Brain microvascular endothelial cell (primary cell): ENCODE measurements around the gene CCL1.

Experiments
- DNase-seq: peaks from one replicate; pipeline ENCODE4 v3.0.0-alpha.2; 2020
- H3K27ac ChIP-seq: fragments of 250-450 bp; sonication (Bioruptor Pico); 2 replicates; pipeline ENCODE4 v1.5.1; 2020; ENCODE audit warnings: mild to moderate bottlenecking, moderate library complexity
- H3K27me3 ChIP-seq: fragments of 250-450 bp; sonication (Bioruptor Pico); replicated peaks from 2 replicates; pipeline ENCODE4 v1.5.1; 2020; ENCODE audit warnings: mild to moderate bottlenecking
- H3K36me3 ChIP-seq: fragments of 250-450 bp; sonication (Bioruptor Pico); replicated peaks from 2 replicates; pipeline ENCODE4 v1.5.1; 2020; ENCODE audit warnings: mild to moderate bottlenecking
- H3K4me3 ChIP-seq: 2 replicates; pipeline ENCODE4 v1.5.1; 2011; ENCODE audit warnings: low read depth, mild to moderate bottlenecking, control low read depth, low read length, moderate library complexity
- CTCF ChIP-seq: IDR thresholded peaks from 2 replicates; pipeline ENCODE4 v1.5.1; 2011; ENCODE audit warnings: low read depth, mild to moderate bottlenecking, moderate library complexity, low read length, control low read depth, inconsistent platforms; ENCODE audit errors: missing control alignments
- in situ Hi-C: cut with HindIII; loops from 2 replicates; pipeline ENCODE4 v1.10.0; 2017; ENCODE audit warnings: low sequenced_read_pairs, low pct_ligation_motif_present

The CCL1 gene

GRCh38 chr17:34356194-34356593 is 6.8 kb downstream of the CCL1 start, which contains the start of gene CCL13:
TSS of gene CCL13 (plus strand) at chr17:34356480. CDS start at chr17:34356527, 47 bp downstream.
- in situ Hi-C loops, result loop anchor here (25.0 kb wide), 1 partner anchor 169 kb away; no protein-coding TSS in a partner anchor
- Histone ChIP-seq H3K36me3 (no peaks in the 10 kb centered on the region), H3K27me3 (no peaks in the 10 kb centered on the region), H3K27ac (no peak within 1 kb of the TSS), H3K4me3 (no peak within 1 kb of the TSS)
- DNase-seq, result no peak
- TF ChIP-seq CTCF, result no peak

GRCh38 chr17:34354637-34355036 is 8.4 kb downstream of the CCL1 start:
- H3K4me3 ChIP-seq, result no peak overlapping the region
- in situ Hi-C loops, result loop anchor here (25.0 kb wide), 1 partner anchor 167 kb away; no protein-coding TSS in a partner anchor
- no peaks in the 10 kb centered on the region for H3K36me3 ChIP-seq
- no peak for TF ChIP-seq CTCF
- DNase-seq, result no peak
- no peaks in the 10 kb centered on the region for H3K27me3 ChIP-seq
- H3K27ac ChIP-seq, result no peak overlapping the region

- H3K4me3 ChIP-seq, result no peak overlapping the region
- in situ Hi-C loops, result loop anchor here (25.0 kb wide), 1 partner anchor 165 kb away; no protein-coding TSS in a partner anchor
- no peaks in the 10 kb centered on the region for H3K36me3 ChIP-seq
- no peak for TF ChIP-seq CTCF
- no peaks in the 10 kb centered on the region for H3K27me3 ChIP-seq
- no peak for DNase-seq
- H3K27ac ChIP-seq, result no peak overlapping the region
Observed at GRCh38 chr17:34352191-34352590, 10.8 kb downstream of the CCL1 start.

GRCh38 chr17:34351096-34351495 is 11.9 kb downstream of the CCL1 start:
- Histone ChIP-seq H3K36me3 (no peaks in the 10 kb centered on the region), H3K27ac (no peak overlapping the region), H3K27me3 (no peaks in the 10 kb centered on the region), H3K4me3 (no peak overlapping the region)
- in situ Hi-C loops, result loop anchor here (25.0 kb wide), 1 partner anchor 164 kb away; no protein-coding TSS in a partner anchor
- no peak for TF ChIP-seq CTCF
- DNase-seq, result no peak

GRCh38 chr17:34349751-34350150 is 13.3 kb downstream of the CCL1 start:
- Histone ChIP-seq H3K4me3 (no peak overlapping the region), H3K27ac (no peak overlapping the region), H3K36me3 (no peaks in the 10 kb centered on the region), H3K27me3 (no peaks in the 10 kb centered on the region)
- TF ChIP-seq CTCF, result no peak
- in situ Hi-C loops, result loop anchor here (25.0 kb wide), 1 partner anchor 162 kb away; no protein-coding TSS in a partner anchor
- DNase-seq, result no peak

- H3K36me3 ChIP-seq, result no peaks in the 10 kb centered on the region
- in situ Hi-C loops, result no loop called here
- no peaks in the 10 kb centered on the region for H3K27me3 ChIP-seq
- no peak overlapping the region for H3K27ac ChIP-seq
- H3K4me3 ChIP-seq, result no peak overlapping the region
- DNase-seq, result no peak
- no peak for TF ChIP-seq CTCF
Observed at GRCh38 chr17:34347063-34347462, 16.0 kb downstream of the CCL1 start.
